GM19193 (cell line): ENCODE measurements around the gene POTEC.
"Not testable (repeated sequence)": the region's sequence is repeated elsewhere in the genome, so short reads cannot be mapped to it uniquely, and the experiment has no call there.

Experiments
- POLR2A ChIP-seq: IDR thresholded peaks from 4 replicates; pipeline ENCODE4 v1.6.1; 2011; ENCODE audit not compliant: insufficient read depth, insufficient read length; ENCODE audit errors: extremely low read depth

The POTEC gene

DNA sequence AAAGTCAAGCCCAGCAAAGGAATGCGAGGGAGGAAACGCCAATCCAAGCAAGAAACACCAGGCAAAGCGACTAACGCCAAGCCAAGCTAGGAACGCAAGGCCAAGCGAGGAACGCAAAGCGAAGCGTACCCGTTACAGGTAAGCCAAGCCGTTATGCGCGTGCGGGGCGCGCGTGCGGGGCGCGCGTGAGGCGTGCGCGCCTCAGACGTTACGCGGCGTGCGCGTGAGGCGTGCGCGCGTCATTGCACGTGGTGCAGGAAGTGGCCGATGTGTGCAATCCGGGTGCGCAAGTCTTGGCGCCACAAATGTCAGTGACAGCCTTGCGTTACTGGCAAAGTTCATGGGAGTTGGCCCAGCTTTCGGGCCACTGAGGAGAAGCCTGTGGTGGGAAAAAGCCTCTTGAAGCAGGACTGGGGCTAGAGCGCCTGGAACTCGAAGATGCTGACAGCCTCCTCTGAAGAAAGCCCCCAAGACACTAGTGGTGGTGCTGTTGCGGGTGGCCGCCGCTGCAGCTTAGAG is at the start of gene POTEC:
Gene POTEC (minus strand): TSS at position 155 of the 519 bp plus-strand sequence. CDS start 454 bp downstream, outside the sequence.
- TF ChIP-seq POLR2A, result not testable (repeated sequence)

DNA sequence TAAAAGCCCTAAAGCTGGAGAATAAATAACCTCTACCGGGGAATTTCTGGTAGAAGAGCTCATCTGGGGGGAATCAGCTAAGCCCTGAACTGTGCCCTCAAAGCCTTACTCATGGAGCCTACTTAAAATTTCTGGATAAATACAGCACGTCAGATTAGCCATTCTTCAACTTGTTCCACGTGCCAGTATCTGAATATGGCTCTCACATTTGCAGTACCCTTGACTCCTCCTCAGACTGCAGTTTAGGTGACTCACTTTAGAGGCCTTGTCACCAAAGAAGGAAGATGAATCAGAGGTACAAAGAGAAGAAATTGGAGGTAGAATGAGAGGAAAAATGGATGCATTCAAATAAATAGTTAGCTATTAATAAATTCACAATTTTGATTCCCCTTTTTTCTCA is 34.6 kb upstream of the POTEC start:
- TF ChIP-seq POLR2A, result no peak
